Stimulated activated CD4-positive, alpha-beta T cell treated with anti-CD3 and anti-CD28 coated beads, Interleukin-1b, Interleukin-23, amount 100 ng/mL, for 24 hours (primary cell): Measurements from ENCODE around the gene MOB2.

Experiments used
- DNase-seq, 4 experiments: peaks; one replicate each; pipeline ENCODE4 v3.0.0-alpha.2; 2020; ENCODE audit warnings: low read depth in 4 of 4, low spot score in 1 of 4

The MOB2 gene

GRCh38 chr11:1504581-1505290, 18.2 kb upstream of the MOB2 start:
- no peak for DNase-seq

- DNase-seq = no peak
Measured at GRCh38 chr11:1504138-1504537, 17.6 kb upstream of the MOB2 start.

- DNase-seq = no peak
Measured at GRCh38 chr11:1503708-1504104, 17.1 kb upstream of the MOB2 start.

GRCh38 chr11:1502954-1503707, 16.6 kb upstream of the MOB2 start:
- DNase-seq = no peak

- no peak for DNase-seq
Measured at GRCh38 chr11:1502168-1502953, 15.8 kb upstream of the MOB2 start.

DNA sequence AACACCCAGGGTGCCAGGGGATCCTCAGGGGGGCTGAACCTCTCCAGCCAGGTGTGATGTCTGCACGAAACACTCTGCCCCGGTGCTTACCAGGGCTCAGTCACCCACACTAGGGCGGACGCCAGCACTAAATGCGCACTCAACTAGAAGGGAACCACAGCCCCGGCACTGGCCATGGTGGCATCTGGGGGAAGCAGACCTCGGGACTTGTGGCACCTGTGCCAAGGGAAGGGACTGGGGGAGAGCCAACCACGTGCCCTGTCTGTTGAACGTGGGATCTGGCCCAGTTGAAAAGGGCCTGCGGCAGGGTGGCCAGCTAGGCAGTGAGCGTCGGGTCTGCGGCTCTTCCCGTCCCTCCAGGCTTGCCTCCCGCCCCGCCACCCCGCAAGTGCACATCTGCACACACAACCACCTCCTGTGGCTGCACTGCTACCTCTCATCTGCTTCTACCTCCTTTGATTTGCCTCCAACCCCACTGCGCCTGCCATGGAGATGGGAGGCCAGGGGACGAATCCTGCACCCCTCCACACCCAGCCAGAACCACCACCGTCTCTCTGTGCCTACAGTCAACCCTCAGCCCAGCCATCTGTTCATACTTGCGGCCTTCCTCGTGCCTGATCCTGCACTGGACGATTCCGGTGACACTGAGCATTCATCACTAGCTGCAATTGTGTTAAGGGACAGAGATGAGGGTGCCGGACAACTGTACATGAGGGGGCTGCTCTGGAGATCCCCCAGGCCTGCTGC, 15.0 kb upstream of the MOB2 start:
- DNase-seq = no peak

- DNase-seq = no peak
Measured at GRCh38 chr11:1500466-1501420, 14.2 kb upstream of the MOB2 start.

DNA sequence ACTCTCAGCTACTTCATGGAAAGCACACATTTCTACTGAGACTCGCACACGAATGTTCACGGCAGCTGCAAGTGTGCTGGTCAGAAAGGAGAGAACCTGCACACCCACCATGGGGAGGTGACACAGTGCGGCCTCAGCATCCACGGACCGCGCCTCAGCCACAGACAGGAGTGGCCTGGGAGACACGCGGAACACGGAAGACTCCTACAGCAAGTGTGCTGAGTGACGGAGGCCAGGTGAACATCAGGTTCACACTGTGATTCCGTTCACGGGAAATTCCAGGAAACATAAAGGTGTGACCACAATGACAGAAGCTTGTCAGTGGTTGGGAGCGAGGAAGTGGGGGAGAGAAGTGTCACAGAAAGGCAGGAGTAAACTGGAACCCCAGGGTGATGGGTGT, 13.3 kb upstream of the MOB2 start:
- DNase-seq = no peak

DNA sequence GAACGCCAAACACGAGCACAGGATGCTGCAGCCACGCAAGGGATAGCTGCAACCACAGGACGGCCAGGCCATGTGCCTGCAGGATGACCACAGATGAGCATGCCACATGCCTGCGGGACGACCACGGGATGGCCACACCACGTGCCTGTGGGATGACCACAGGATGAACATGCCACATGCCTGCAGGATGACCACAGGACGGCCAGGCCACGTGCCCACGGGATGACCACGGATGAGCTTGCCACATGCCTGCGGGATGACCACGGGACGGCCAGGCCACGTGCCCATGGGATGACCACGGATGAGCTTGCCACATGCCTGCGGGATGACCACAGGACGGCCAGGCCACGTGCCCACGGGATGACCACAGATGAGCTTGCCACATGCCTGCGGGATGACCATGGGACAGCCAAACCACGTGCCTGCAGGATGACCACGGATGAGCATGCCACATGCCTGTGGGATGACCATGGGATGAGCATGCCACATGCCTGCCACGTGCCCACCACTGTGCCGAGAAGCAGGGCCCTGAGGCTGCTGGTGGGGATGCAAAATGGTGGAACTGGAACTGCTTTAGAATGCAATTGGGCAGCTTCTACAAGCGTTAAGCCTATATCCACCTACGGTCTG, 12.8 kb upstream of the MOB2 start:
- no peak for DNase-seq

- no peak for DNase-seq
Measured at GRCh38 chr11:1498262-1498661, 11.7 kb upstream of the MOB2 start.

DNA sequence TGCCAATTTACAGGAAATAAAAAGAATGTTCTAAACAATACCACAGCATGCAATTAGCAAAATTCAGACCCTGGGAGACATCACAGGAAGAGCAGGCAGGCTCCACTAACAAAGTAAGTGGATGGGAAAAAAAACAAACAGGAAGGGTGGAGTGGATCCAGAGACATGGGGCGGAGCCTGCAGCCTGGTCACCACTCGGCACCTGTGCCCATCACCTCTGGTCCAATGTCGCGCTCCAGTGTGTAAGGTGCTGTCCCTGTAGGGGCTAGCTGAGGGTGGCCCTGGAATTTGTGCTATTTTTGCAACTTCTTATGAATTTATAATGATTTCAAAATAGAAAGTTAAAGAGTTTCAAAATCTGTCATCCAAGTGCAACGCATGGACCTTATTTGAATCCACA, 11.0 kb upstream of the MOB2 start:
- DNase-seq = no peak

GRCh38 chr11:1496761-1497095, 10.1 kb upstream of the MOB2 start:
- DNase-seq = no peak

- no peak for DNase-seq
Measured at GRCh38 chr11:1496091-1496760, 9.6 kb upstream of the MOB2 start.

GRCh38 chr11:1494650-1495049, 8.1 kb upstream of the MOB2 start:
- no peak for DNase-seq

GRCh38 chr11:1493650-1494244, 7.2 kb upstream of the MOB2 start:
- DNase-seq = no peak

DNA sequence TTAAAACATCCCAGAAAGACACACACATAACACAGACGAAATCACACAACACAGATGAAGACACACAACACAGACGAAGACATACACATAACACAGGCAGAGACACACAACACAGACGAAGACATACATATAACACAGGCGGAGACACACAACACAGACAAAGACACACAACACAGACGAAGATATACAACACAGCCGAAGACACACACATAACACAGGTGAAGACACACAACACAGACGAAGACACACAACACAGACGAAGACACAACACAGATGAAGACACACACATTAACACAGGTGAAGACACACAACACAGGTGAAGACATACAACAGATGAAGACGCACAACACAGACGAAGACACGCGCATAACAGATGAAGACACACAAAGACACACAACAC, 4.8 kb upstream of the MOB2 start:
- no peak for DNase-seq

DNA sequence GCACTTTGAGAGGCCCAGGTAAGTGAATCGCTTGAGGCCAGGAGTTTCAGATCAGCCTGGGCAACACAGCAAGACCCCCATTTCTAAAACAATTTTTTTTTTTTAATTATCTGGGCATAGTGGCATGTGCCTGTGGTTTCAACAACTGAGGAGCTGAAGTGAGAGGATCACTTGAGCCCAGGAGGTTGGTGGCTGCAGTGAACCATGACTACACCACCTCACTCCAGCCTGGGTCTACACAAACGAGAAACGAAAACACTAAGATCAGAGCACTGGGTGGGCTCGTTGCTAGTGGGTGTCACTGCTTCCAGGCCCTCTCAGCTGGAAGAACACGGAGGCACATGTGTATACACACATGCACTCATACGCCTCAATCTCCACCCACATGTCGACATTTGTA, 4.1 kb upstream of the MOB2 start:
- no peak for DNase-seq

GRCh38 chr11:1488575-1489180, 2.1 kb upstream of the MOB2 start:
- no peak for DNase-seq
